HAP-1 (cell line): Measurements from ENCODE around the gene VAV3.
A peak's percentile ranks its signal among the peaks of the same experiment; 100 is the strongest.
"Not testable (repeated sequence)": the region's sequence is repeated elsewhere in the genome, so short reads cannot be mapped to it uniquely, and the experiment has no call there.

Experiments
- DNase-seq, 2 experiments: peaks; one replicate each; pipeline ENCODE4 v3.0.0-alpha.2; 2016 to 2020; ENCODE audit warnings: low spot score in 2 of 2
- H3K27me3 ChIP-seq: fragments of 250-450 bp; sonication (Bioruptor Pico); 2 replicates; pipeline ENCODE4 v1.5.1; 2020; ENCODE audit warnings: low read depth, mild to moderate bottlenecking, moderate library complexity
- H3K36me3 ChIP-seq: fragments of 250-450 bp; sonication (Bioruptor Pico); replicated peaks from 2 replicates; pipeline ENCODE4 v1.5.1; 2020; ENCODE audit warnings: mild to moderate bottlenecking
- H3K4me1 ChIP-seq: fragments of 250-450 bp; sonication (Bioruptor Pico); 2 replicates; pipeline ENCODE4 v1.5.1; 2020; ENCODE audit warnings: mild to moderate bottlenecking
- H3K4me3 ChIP-seq: fragments of 250-450 bp; sonication (Bioruptor Pico); 2 replicates; pipeline ENCODE4 v1.5.1; 2020; ENCODE audit warnings: mild to moderate bottlenecking, moderate library complexity
- H3K9me3 ChIP-seq: fragments of 250-450 bp; sonication (Bioruptor Pico); 2 replicates; pipeline ENCODE4 v1.5.1; 2020; ENCODE audit warnings: mild to moderate bottlenecking, moderate library complexity
- in situ Hi-C: fragments of 300-500 bp; cut with MboI; formaldehyde crosslinking; loops from 3 replicates; pipeline ENCODE4 v1.14.3; 2020; ENCODE audit warnings: low sequenced_read_pairs, inconsistent platforms, mixed read lengths

Gene VAV3, protein sequence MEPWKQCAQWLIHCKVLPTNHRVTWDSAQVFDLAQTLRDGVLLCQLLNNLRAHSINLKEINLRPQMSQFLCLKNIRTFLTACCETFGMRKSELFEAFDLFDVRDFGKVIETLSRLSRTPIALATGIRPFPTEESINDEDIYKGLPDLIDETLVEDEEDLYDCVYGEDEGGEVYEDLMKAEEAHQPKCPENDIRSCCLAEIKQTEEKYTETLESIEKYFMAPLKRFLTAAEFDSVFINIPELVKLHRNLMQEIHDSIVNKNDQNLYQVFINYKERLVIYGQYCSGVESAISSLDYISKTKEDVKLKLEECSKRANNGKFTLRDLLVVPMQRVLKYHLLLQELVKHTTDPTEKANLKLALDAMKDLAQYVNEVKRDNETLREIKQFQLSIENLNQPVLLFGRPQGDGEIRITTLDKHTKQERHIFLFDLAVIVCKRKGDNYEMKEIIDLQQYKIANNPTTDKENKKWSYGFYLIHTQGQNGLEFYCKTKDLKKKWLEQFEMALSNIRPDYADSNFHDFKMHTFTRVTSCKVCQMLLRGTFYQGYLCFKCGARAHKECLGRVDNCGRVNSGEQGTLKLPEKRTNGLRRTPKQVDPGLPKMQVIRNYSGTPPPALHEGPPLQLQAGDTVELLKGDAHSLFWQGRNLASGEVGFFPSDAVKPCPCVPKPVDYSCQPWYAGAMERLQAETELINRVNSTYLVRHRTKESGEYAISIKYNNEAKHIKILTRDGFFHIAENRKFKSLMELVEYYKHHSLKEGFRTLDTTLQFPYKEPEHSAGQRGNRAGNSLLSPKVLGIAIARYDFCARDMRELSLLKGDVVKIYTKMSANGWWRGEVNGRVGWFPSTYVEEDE

DNA sequence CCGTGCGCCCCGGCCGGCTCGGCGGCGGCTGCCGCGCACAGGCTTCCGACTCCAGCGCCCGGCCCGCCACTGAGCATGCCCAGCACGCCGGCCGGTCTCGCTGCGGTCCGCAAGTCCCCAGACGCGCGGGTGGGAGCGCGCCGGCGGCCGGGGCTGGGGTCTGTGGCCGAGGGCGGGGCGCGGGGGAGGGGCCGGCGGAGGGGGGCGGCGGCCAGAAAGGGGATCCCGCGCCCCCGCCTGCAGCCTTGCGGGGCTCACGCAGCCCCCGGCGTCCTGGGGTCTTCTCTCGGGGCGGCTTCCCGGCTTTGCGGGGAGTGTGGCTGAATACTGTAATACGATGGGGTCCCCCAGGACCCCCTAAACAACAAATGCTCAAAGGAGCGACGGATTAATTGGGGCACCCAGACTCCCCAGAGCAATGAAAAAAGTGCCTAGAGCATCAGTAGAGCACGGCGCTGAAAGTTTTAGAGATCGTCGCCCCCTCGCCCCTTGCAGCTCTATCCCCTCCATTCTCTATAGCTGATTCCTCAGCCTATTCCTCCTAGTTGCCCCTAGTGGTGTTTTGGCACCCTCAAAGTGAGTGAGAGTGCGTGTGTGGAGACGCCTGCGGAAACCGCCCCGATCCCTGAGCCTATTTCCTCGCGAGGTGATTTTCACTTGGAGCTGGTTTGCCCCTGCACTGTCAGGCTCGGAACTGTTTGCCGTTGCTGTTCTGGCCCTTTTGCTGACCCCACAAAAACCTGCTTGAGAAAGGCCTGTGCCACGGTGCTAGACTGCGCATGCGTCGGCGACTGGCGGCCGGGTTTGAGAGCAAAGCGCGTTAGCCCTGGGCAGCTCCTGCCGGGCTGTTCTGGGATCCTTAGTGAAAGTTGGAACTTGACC, at the start of gene VAV3:
TSS of gene VAV3 (minus strand) at position 71 of the 882 bp plus-strand sequence. CDS start 311 bp downstream, outside the sequence.
- Histone ChIP-seq H3K27me3 (peaks cover 31% of the 10 kb centered on the region), H3K36me3 (no peaks in the 10 kb centered on the region), H3K4me3 (peak within 1 kb of the TSS; percentile 17), H3K9me3 (no peaks in the 10 kb centered on the region), H3K4me1 (no peaks in the 10 kb centered on the region; the same call in 1 of the 2 replicates)
- in situ Hi-C loops, result no loop called here
- DNase-seq, result peak; percentile 45 to 74

DNA sequence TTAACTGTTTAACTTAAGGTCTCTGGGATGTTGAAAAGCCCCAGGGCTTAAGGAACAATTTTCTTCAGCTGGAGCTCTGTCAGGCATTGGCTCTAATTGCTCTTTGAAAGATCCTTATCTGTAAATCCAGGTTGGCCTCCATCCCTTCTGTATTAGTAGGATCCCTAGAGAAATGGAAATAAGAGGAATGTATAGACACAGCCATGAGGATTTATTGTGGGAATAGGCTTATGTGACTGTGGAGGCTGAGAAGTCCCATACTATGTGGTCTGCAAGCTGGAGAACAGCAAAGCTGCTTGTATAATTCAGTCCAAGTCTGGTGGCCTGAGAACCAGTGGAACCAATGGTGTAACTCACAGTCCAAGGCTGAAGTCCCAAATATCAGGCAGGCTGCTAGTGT, 47.6 kb upstream of the VAV3 start:
- Histone ChIP-seq H3K27me3 (no peaks in the 10 kb centered on the region), H3K4me1 (no peaks in the 10 kb centered on the region), H3K4me3 (no peak overlapping the region), H3K9me3 (no peaks in the 10 kb centered on the region), H3K36me3 (no peaks in the 10 kb centered on the region)
- in situ Hi-C loops, result no loop called here
- no peak for DNase-seq

DNA sequence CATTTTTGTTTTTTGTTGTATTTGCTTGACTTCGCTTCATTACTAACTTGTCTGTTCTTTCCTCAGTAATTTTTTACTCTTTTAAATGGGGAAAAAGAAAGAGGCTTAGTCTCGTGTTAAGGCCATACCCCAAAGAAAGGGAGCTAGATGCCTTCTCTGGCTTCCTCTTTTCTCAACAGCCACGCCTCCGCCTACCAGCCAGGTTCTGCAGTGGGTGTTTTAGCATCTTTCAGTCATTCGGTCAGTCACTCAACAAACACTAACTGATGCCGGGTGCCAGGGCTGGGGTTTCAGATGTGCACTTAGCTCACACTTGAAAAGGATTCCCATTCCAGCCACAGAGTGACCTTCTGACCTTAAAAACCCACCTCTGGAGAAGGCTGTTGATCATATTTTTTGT, 46.3 kb upstream of the VAV3 start:
- Histone ChIP-seq H3K4me3 (no peak overlapping the region), H3K9me3 (no peaks in the 10 kb centered on the region), H3K36me3 (no peaks in the 10 kb centered on the region), H3K27me3 (no peaks in the 10 kb centered on the region), H3K4me1 (no peaks in the 10 kb centered on the region)
- in situ Hi-C loops, result no loop called here
- DNase-seq, result no peak

DNA sequence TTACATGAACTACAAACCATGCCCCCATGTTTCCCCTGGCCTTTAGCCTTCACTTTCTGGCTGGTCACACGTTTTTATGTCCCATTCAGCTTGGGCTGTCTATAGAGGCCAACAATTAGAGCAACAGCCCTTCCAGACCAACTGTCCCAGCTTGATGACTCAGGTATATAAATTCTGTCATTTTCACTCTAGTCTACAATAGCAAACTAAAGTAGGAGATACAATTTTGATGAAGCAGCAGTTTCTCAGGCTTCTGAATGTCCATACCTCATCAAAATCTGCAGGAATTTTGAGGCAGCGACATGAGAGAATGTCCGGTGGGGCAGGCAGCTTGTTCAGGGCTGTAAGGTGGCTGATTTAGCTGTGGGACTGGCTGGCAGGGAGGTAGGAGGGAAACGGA, 45.6 kb upstream of the VAV3 start:
- in situ Hi-C loops, result no loop called here
- Histone ChIP-seq H3K9me3 (no peaks in the 10 kb centered on the region), H3K4me1 (no peaks in the 10 kb centered on the region), H3K4me3 (no peak overlapping the region), H3K36me3 (no peaks in the 10 kb centered on the region), H3K27me3 (no peaks in the 10 kb centered on the region)
- DNase-seq, result no peak

DNA sequence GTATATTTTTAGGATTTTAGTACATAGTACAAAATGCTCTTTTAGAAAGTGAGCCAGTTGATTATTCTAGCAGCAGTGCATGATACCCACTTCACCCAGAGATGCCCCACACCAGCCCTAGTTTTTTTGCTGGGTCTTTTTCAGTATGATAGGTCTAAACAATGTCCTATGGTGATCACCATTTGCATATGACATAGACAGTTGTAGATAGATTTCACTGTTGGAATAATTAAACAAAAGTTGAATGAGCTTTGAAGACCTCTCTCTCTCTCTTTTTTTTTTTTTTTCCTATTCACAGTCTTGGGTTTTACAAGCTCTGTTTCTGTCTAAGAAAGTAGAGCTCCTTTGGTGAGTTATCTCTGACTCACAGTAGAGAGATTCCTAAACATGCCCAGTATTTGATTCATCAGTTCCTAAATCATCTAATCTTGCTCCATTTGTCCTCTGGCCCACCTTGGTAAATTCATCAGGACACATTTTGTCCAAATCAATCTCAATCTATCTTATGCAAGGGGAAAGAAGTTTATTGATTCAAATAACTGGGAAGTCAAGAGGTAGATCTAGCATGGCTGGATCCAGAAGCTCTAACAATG, 44.7 kb upstream of the VAV3 start:
- no peak for DNase-seq
- H3K4me3 ChIP-seq, result no peak overlapping the region
- H3K9me3 ChIP-seq, result no peaks in the 10 kb centered on the region
- no peaks in the 10 kb centered on the region for H3K36me3 ChIP-seq
- in situ Hi-C loops, result no loop called here
- H3K4me1 ChIP-seq, result no peaks in the 10 kb centered on the region
- H3K27me3 ChIP-seq, result no peaks in the 10 kb centered on the region

DNA sequence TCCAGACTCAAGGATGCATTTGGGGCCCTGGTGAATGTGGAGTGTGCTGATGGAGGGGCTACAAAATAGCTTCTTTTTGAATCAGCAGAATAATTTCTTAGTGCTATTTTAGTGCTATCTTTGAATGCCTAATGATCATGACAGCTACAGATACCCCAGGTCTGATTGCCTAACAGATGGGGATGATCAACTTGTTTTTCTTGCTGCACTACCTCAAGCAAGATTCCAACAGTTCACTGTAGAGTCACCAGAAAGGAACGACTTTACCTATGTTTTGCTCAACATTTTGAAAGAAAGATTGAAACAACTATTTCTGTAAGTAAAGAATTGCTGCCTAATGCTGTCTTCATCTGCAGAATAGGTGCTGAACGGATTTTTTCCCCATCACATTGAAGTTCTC, 42.6 kb upstream of the VAV3 start:
- in situ Hi-C loops, result no loop called here
- no peak for DNase-seq
- no peaks in the 10 kb centered on the region for H3K36me3 ChIP-seq

DNA sequence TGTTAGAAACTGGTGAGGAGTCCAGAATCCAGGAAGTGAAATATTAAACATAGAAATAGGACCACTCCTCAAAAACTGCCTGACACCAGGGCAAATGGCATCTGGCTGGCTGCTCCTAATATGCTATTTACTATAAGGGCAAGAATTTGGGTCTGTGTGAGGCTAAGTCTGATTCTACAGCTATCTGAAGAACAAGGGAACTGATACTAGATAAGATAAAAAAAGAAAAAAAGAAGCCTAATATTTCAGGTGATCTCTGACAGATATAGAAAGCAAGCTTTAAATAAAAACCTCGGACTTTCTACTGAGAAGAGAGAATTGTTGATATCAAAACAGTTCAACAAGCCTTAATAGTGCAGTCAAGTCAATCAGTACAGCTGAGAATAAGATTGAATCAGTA, 42.1 kb upstream of the VAV3 start:
- DNase-seq, result no peak
- H3K4me3 ChIP-seq, result no peak overlapping the region
- no peaks in the 10 kb centered on the region for H3K4me1 ChIP-seq
- H3K36me3 ChIP-seq, result no peaks in the 10 kb centered on the region
- in situ Hi-C loops, result no loop called here
- no peaks in the 10 kb centered on the region for H3K9me3 ChIP-seq
- H3K27me3 ChIP-seq, result no peaks in the 10 kb centered on the region

More for the DNA sequence above, 42.6 kb upstream of the VAV3 start:
- H3K4me1 ChIP-seq, result no peaks in the 10 kb centered on the region
- no peaks in the 10 kb centered on the region for H3K27me3 ChIP-seq
- H3K9me3 ChIP-seq, result no peaks in the 10 kb centered on the region
- H3K4me3 ChIP-seq, result no peak overlapping the region

DNA sequence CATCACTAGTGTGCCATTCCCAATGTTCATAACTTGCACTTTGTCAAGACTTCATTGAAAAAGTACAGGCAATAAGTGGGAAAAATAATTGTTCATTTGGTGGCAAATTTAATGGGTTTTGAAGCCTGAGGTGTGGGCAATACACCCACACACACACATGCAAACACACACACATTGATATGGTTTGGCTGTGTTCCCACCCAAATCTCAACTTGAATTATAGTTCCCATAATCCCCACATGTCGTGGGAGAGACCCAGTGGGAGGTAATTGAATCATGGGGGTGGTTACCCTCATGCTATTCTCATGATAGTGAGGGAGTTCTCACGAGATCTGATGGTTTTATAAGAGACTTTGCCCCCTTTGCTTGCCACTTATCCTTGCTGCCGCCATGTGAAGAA, 39.9 kb upstream of the VAV3 start:
- H3K9me3 ChIP-seq, H3K27me3 ChIP-seq, H3K4me1 ChIP-seq, in situ Hi-C loops, DNase-seq, H3K4me3 ChIP-seq, H3K36me3 ChIP-seq: not testable (repeated sequence)

DNA sequence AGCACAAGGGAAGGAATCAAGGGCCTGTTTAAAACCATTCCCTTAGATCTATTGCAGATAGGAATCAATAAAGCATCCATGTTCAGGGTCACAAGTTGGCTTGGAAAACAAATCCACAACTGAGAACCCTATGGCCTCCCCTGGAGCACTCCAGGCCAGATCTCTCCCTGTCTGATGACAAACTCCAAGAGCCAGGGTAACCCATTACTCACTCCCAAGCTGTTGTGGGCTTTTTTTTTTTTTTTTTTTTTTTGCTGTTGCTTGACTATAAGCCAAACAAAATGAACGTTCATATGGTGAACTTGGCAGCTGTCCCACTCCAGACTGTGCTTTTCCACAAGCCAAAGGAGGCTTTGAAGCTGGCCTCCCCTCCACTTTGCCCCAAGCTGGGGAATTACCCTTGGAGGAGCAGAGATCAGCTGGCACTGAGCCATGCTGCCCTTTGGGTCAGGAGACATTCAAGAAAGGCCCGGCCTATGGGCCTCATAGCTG, 35.7 kb upstream of the VAV3 start:
- H3K4me3 ChIP-seq, result no peak overlapping the region
- H3K36me3 ChIP-seq, result no peaks in the 10 kb centered on the region
- H3K27me3 ChIP-seq, result no peaks in the 10 kb centered on the region; the same call in 1 of the 2 replicates
- DNase-seq, result no peak
- no peaks in the 10 kb centered on the region for H3K4me1 ChIP-seq
- no peaks in the 10 kb centered on the region for H3K9me3 ChIP-seq
- in situ Hi-C loops, result no loop called here

DNA sequence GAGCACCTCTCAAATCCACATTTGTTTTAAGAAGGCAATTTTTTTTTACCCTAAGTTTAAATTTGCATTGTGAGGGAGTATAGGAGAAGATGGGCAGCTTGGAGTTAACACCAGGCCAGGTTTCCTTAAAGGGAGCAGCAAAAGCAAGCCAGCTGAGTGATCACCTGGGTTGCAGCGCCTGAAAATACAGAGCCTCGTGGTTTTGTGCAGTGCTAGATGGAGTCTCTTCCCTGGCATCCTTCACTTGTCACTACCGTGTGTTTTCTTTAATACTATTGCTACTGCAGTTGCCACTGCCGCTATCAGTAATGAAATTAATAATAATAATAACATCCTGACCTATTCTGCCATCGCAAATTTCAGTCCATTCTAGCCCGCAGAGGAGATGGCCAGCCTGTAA, 35.2 kb upstream of the VAV3 start:
- H3K27me3 ChIP-seq, result no peaks in the 10 kb centered on the region; the same call in 1 of the 2 replicates
- no peaks in the 10 kb centered on the region for H3K9me3 ChIP-seq
- no peaks in the 10 kb centered on the region for H3K4me1 ChIP-seq
- H3K36me3 ChIP-seq, result no peaks in the 10 kb centered on the region
- H3K4me3 ChIP-seq, result no peak overlapping the region
- DNase-seq, result no peak
- in situ Hi-C loops, result no loop called here

DNA sequence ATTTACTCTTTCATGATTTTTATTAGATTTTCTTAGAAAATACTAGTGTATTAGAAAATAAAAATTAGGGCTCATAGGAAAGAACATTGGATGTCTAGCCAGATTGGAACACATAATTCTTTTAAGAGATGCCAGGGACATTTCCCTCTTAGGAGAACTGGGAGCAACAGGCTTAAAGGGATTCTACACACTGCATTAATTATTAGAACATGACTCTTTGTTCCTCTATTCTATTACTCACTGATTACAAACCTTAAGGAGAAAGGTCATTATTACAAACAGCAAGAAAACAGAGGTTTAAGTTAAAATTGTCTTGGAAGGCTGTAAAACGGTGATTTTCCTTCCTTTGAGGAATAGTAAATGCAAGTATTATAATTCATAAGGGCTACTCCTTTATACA, 32.9 kb upstream of the VAV3 start:
- no peaks in the 10 kb centered on the region for H3K36me3 ChIP-seq
- no peaks in the 10 kb centered on the region for H3K4me1 ChIP-seq
- no peaks in the 10 kb centered on the region; the same call in 1 of the 2 replicates for H3K27me3 ChIP-seq
- in situ Hi-C loops, result no loop called here
- no peaks in the 10 kb centered on the region for H3K9me3 ChIP-seq
- no peak overlapping the region for H3K4me3 ChIP-seq
- no peak for DNase-seq

DNA sequence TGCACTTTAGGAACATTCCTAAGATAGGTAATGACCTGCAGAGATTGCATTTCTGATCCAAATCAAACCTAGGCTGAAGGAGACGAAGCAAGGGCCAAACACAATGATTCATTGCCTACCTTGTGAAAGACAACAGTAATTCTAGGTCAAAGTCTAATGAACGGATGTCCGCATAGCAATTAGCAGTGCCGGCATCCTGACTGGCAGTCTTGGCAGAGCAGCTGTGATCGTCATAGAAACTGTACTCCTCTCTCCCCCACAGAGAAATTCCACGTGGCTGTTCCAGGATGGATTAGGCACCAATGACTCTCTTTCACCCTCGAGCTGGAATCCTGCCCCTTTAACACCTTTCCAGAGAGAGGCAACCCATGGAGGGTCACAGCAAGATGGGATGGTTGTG, 28.9 kb upstream of the VAV3 start:
- Histone ChIP-seq H3K4me1 (no peaks in the 10 kb centered on the region), H3K4me3 (no peak overlapping the region), H3K9me3 (no peaks in the 10 kb centered on the region), H3K36me3 (no peaks in the 10 kb centered on the region), H3K27me3 (no peaks in the 10 kb centered on the region; the same call in 1 of the 2 replicates)
- in situ Hi-C loops, result no loop called here
- no peak for DNase-seq

DNA sequence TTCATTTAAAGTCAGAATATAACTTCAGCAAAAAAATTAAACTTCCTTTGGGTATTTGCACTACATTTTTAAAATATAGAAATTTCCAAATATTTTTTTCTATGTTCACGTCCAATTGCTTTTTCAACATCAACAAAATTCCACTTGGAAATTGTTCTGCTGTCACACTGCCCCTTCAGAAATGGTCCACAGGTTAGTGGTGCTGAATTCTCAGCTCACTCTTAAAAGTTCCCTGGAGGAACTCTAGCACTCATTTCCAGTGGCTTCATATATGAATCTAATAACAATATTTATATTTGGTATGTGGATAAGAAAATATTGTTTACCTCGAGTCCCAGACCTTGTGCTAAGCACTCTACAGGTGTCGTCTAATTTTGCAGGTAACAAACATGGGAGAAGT, 27.4 kb upstream of the VAV3 start:
- in situ Hi-C loops, result no loop called here
- no peak overlapping the region for H3K4me3 ChIP-seq
- no peaks in the 10 kb centered on the region for H3K4me1 ChIP-seq
- H3K36me3 ChIP-seq, result no peaks in the 10 kb centered on the region
- DNase-seq, result no peak
- H3K27me3 ChIP-seq, result no peaks in the 10 kb centered on the region; the same call in 1 of the 2 replicates
- no peaks in the 10 kb centered on the region for H3K9me3 ChIP-seq
